GM21723 (cell line): ENCODE results near the gene VARS2.
"Not testable (repeated sequence)": the region's sequence is repeated elsewhere in the genome, so short reads cannot be mapped to it uniquely, and the experiment has no call there.

Experiments
- ATAC-seq: cut with Tn5 transposase; IDR thresholded peaks from one replicate; pipeline ENCODE4 v1.9.1; 2021; ENCODE audit warnings: mild to moderate bottlenecking, moderate library complexity; ENCODE audit not compliant: unreplicated experiment

VARS2 gene

GRCh38 chr6:30960907-30961673 lies 47.1 kb downstream of the VARS2 start:
- ATAC-seq = no peak

- no peak for ATAC-seq
Observed at GRCh38 chr6:30962716-30963115, 48.7 kb downstream of the VARS2 start.

GRCh38 chr6:30963641-30964040 lies 49.6 kb downstream of the VARS2 start:
- ATAC-seq = no peak

GRCh38 chr6:30964075-30964474 lies 50.0 kb downstream of the VARS2 start:
- no peak for ATAC-seq

- no peak for ATAC-seq
Observed at GRCh38 chr6:30965140-30965601, 51.1 kb downstream of the VARS2 start.

GRCh38 chr6:30966154-30966553 lies 52.1 kb downstream of the VARS2 start:
- no peak for ATAC-seq

GRCh38 chr6:30969171-30969570 lies 55.1 kb downstream of the VARS2 start:
- ATAC-seq = not testable (repeated sequence)

- ATAC-seq = no peak
Observed at GRCh38 chr6:30970946-30971345, 56.9 kb downstream of the VARS2 start.

- no peak for ATAC-seq
Observed at GRCh38 chr6:30972816-30973215, 58.8 kb downstream of the VARS2 start.

- ATAC-seq = no peak
Observed at GRCh38 chr6:30974490-30975252, 60.6 kb downstream of the VARS2 start.
